CD14-positive monocyte (primary cell): ENCODE data around the gene RSRC1. TPM values are rescaled to one million over a fixed set of nuclear protein-coding genes. Genes with fewer than 3 reads are reported as not detected.

Source experiments
- DNase-seq, 3 donors: peaks; one replicate each; pipeline ENCODE4 v3.0.0-alpha.2; 2011 to 2022
- H2AFZ ChIP-seq: 2 replicates; pipeline ENCODE4 v1.6.0; 2012; ENCODE audit warnings: mild to moderate bottlenecking, low read depth, low read length, inconsistent platforms; ENCODE audit not compliant: insufficient read depth, poor library complexity, severe bottlenecking
- H3K27ac ChIP-seq, 2 donors: 1 replicate in 1 of 2; 2 replicates in 1 of 2; pipeline ENCODE4 v1.5.1; 2012 to 2013; ENCODE audit warnings: low read length in 2 of 2, control low read depth in 1 of 2, inconsistent platforms in 1 of 2, low read depth in 1 of 2, mild to moderate bottlenecking in 1 of 2
- H3K27me3 ChIP-seq, 2 donors: one replicate each; pipeline versions ENCODE4 v1.6.0 to v1.6.1; 2011 to 2013; ENCODE audit warnings: low read length in 2 of 2; ENCODE audit not compliant: control insufficient read depth in 2 of 2, insufficient read depth in 2 of 2
- H3K36me3 ChIP-seq, 2 donors: replicated peaks in 1 of 2; 1 replicate in 1 of 2; 2 replicates in 1 of 2; pipeline versions ENCODE4 v1.5.1 to v1.6.1; 2012 to 2013; ENCODE audit warnings: low read length in 2 of 2, control low read depth in 1 of 2, inconsistent platforms in 1 of 2, mild to moderate bottlenecking in 1 of 2; ENCODE audit not compliant: insufficient read depth in 2 of 2, control insufficient read depth in 1 of 2
- H3K4me1 ChIP-seq, 2 donors: 1 replicate in 1 of 2; 2 replicates in 1 of 2; pipeline versions ENCODE4 v1.5.1 to v1.6.1; 2012 to 2013; ENCODE audit warnings: low read length in 2 of 2, control low read depth in 1 of 2, inconsistent platforms in 1 of 2, mild to moderate bottlenecking in 1 of 2, moderate library complexity in 1 of 2; ENCODE audit not compliant: insufficient read depth in 2 of 2, control insufficient read depth in 1 of 2
- H3K4me2 ChIP-seq: replicated peaks from 2 replicates; pipeline ENCODE3; 2012; ENCODE audit warnings: low read length, moderate library complexity, mild to moderate bottlenecking; ENCODE audit not compliant: poor library complexity, severe bottlenecking; ENCODE audit errors: extremely low read depth
- H3K4me3 ChIP-seq, 3 experiments: fragments of 200-600 bp in 1 of 3; sonication (generic) in 1 of 3; replicated peaks in 1 of 3; 1 replicate in 2 of 3; 2 replicates in 1 of 3; pipeline ENCODE4 v1.5.1; 2011 to 2013; ENCODE audit warnings: low read length in 3 of 3, mild to moderate bottlenecking in 3 of 3, control low read depth in 2 of 3, low read depth in 2 of 3, inconsistent platforms in 1 of 3, moderate library complexity in 1 of 3
- H3K79me2 ChIP-seq: 2 replicates; pipeline ENCODE4 v1.6.0; 2012; ENCODE audit warnings: mild to moderate bottlenecking, control low read depth, inconsistent platforms, low read length, moderate library complexity; ENCODE audit not compliant: insufficient read depth
- H3K9ac ChIP-seq: 2 replicates; pipeline ENCODE4 v1.6.0; 2017; ENCODE audit warnings: low read length, mild to moderate bottlenecking; ENCODE audit not compliant: insufficient read depth, poor library complexity, severe bottlenecking
- H3K9me3 ChIP-seq, 2 donors: replicated peaks in 1 of 2; 1 replicate in 1 of 2; 2 replicates in 1 of 2; pipeline versions ENCODE4 v1.5.1 to v1.6.1; 2012 to 2013; ENCODE audit warnings: low read length in 2 of 2, control low read depth in 1 of 2; ENCODE audit not compliant: control insufficient read depth in 1 of 2, insufficient read depth in 1 of 2
- H4K20me1 ChIP-seq: 2 replicates; pipeline ENCODE4 v1.6.0; 2012; ENCODE audit warnings: mild to moderate bottlenecking, low read length, control low read depth, moderate library complexity; ENCODE audit not compliant: insufficient read depth
- H3K27ac Mint-ChIP-seq, 7 donors: one replicate each; pipeline ENCODE4 v1.8.0; 2020; ENCODE audit warnings: mild to moderate bottlenecking in 7 of 7, mixed read lengths in 7 of 7, moderate library complexity in 6 of 7, inconsistent platforms in 2 of 7
- H3K27me3 Mint-ChIP-seq, 3 donors: one replicate each; pipeline ENCODE4 v1.8.0; 2021 to 2022; ENCODE audit warnings: low read depth in 3 of 3, mild to moderate bottlenecking in 3 of 3, mixed read lengths in 3 of 3, moderate library complexity in 3 of 3, inconsistent platforms in 1 of 3
- H3K36me3 Mint-ChIP-seq, 2 donors: one replicate each; pipeline ENCODE4 v1.8.0; 2020; ENCODE audit warnings: mixed read lengths in 2 of 2, inconsistent platforms in 1 of 2, mild to moderate bottlenecking in 1 of 2
- H3K4me1 Mint-ChIP-seq: one replicate; pipeline ENCODE4 v1.8.0; 2020; ENCODE audit warnings: mild to moderate bottlenecking, mixed read lengths
- H3K4me3 Mint-ChIP-seq, 2 donors: one replicate each; pipeline ENCODE4 v1.8.0; 2020; ENCODE audit warnings: mild to moderate bottlenecking in 2 of 2, mixed read lengths in 2 of 2, moderate library complexity in 1 of 2
- H3K9me3 Mint-ChIP-seq, 7 donors: one replicate each; pipeline ENCODE4 v1.8.0; 2020 to 2022; ENCODE audit warnings: mixed read lengths in 7 of 7, mild to moderate bottlenecking in 6 of 7, moderate library complexity in 6 of 7, inconsistent platforms in 2 of 7
- CTCF ChIP-seq: fragments of 200-600 bp; IDR thresholded peaks from one replicate; pipeline ENCODE4 v1.8.0; 2022; ENCODE audit warnings: antibody characterized with exemption, mild to moderate bottlenecking
- WGBS: methylation state at CpG from one replicate; pipeline ENCODE4 v1.1.5; 2013; ENCODE audit warnings: missing lambda C conversion rate; ENCODE audit not compliant: insufficient coverage; 5-methylcytosine and 5-hydroxymethylcytosine counted together
- intact Hi-C, 2 donors: fragments of 100-400 bp; cut with micrococcal nuclease; formaldehyde crosslinking; loops; one replicate each; pipeline versions ENCODE4 v1.15.0 to v1.15.1; 2023
- polyA plus RNA-seq, 3 donors: library from polyadenylated mRNA; depleted of rRNA in 1 of 3; unstranded in 2 of 3; stranded (reverse) in 1 of 3; fragments of 300-500 nt in 2 of 3; fragments of >200 nt in 1 of 3; fragmentation: Illumina TruSeq in 2 of 3; gene quantifications; 1 replicate in 2 of 3; 2 replicates in 1 of 3; pipeline ENCODE4 v1.2.3, GENCODE V29; 2012 to 2021

RSRC1 gene
- polyA plus RNA-seq, 3 donors, result 6.6 to 31.7 (median 15.1) TPM

DNA sequence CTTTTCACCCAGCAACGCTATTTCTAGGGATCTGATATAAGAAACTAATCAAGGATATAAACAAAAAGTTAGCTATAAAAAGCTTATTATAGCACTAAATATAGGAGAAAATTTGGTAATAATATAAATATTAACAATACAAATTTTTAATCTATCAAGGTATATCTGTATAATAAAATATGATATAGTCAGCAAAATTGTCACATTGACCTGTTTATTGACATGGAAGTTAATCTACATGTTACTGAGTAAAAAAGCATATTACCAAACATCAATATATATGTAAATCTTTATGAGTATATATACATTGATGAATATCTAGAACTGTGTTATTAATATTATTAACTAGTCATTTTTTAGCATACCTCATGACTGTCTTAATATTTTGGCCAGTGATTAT, 30.3 kb upstream of the RSRC1 start:
- H3K27ac ChIP-seq, result no peak overlapping the region
- no peak overlapping the region for H3K9ac ChIP-seq
- H3K4me2 ChIP-seq, result no peak overlapping the region
- H3K4me3 ChIP-seq, result no peak overlapping the region
- TF ChIP-seq CTCF, result no peak
- H3K27me3 Mint-ChIP-seq, result peaks cover 6 to 10% (median 9%) of the 10 kb centered on the region in 3 donors
- H3K36me3 Mint-ChIP-seq, result no peaks in the 10 kb centered on the region
- H3K9me3 Mint-ChIP-seq, result no peaks in the 10 kb centered on the region
- H2AFZ ChIP-seq, result no peak overlapping the region
- no peaks in the 10 kb centered on the region for H3K79me2 ChIP-seq
- no peak overlapping the region for H3K4me3 Mint-ChIP-seq
- DNase-seq, result no peak
- intact Hi-C loops, result no loop called here
- H3K27me3 ChIP-seq, result peaks cover 4 to 14% of the 10 kb centered on the region in 2 donors
- H3K4me1 ChIP-seq, result no peaks in the 10 kb centered on the region
- H3K36me3 ChIP-seq, result no peaks in the 10 kb centered on the region
- no CpG with 5 or more reads among the region's 1 CpG for WGBS
- no peaks in the 10 kb centered on the region for H3K4me1 Mint-ChIP-seq
- H3K9me3 ChIP-seq, result no peaks in the 10 kb centered on the region
- H3K27ac Mint-ChIP-seq, result no peak overlapping the region
- H4K20me1 ChIP-seq, result no peaks in the 10 kb centered on the region

DNA sequence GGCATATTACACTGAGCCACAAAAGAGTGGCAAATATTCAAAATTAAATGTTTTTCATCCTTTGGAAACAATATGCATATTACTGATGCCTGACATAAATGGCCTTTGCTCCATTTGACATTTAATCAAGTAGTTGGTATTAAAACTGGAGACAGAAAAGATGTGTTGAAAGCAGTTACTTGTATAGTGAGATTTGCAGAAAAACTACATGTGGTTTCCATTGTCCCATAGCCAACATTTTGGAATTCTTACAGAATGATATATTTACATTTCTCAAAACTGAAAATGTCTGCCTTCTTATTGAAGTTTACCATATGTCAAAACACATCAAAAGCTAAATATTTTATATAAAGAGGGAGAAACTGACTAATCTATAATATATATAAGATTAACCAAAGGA, 25.2 kb upstream of the RSRC1 start:
- Mint-ChIP-seq H3K27me3 (peaks cover 30 to 36% (median 32%) of the 10 kb centered on the region in 3 donors), H3K4me3 (no peak overlapping the region)
- peaks cover 29 to 60% of the 10 kb centered on the region in 2 donors for H3K27me3 ChIP-seq

More for the DNA sequence above, 25.2 kb upstream of the RSRC1 start:
- no peak overlapping the region for H3K4me3 ChIP-seq
- no peaks in the 10 kb centered on the region for H3K9me3 ChIP-seq
- no peaks in the 10 kb centered on the region for H4K20me1 ChIP-seq
- Mint-ChIP-seq H3K27ac (no peak overlapping the region), H3K36me3 (no peaks in the 10 kb centered on the region), H3K9me3 (peaks cover 0 to 6% (median 1%) of the 10 kb centered on the region in 7 donors), H3K4me1 (no peaks in the 10 kb centered on the region)
- H3K9ac ChIP-seq, result no peak overlapping the region
- H3K27ac ChIP-seq, result no peak overlapping the region
- TF ChIP-seq CTCF, result no peak
- no peak overlapping the region for H3K4me2 ChIP-seq
- H3K36me3 ChIP-seq, result no peaks in the 10 kb centered on the region
- H3K4me1 ChIP-seq, result no peaks in the 10 kb centered on the region
- no peak overlapping the region for H2AFZ ChIP-seq
- DNase-seq, result no peak
- intact Hi-C loops, result no loop called here
- no peaks in the 10 kb centered on the region for H3K79me2 ChIP-seq
